ENCODE data around the gene STARD13.

The STARD13 gene

GRCh38 chr13:33308863-33309262 lies 23.3 kb upstream of the STARD13 start:
- no peak for DNase-seq (ENCODE audit: low read depth in 2 of 2, low spot score in 1 of 2)

- DNase-seq (ENCODE audit: low read depth in 2 of 2, low spot score in 1 of 2), result no peak
Measured at GRCh38 chr13:33307843-33308242, 22.3 kb upstream of the STARD13 start.

- DNase-seq (ENCODE audit: low read depth in 2 of 2, low spot score in 1 of 2), result no peak
Measured at GRCh38 chr13:33303855-33304597, 18.5 kb upstream of the STARD13 start.

GRCh38 chr13:33299626-33300025 lies 14.1 kb upstream of the STARD13 start:
- no peak for DNase-seq (ENCODE audit: low read depth in 2 of 2, low spot score in 1 of 2)

GRCh38 chr13:33296793-33297425 lies 11.4 kb upstream of the STARD13 start:
- DNase-seq (ENCODE audit: low read depth in 2 of 2, low spot score in 1 of 2), result no peak

- DNase-seq (ENCODE audit: low read depth in 2 of 2, low spot score in 1 of 2), result no peak
Measured at GRCh38 chr13:33292712-33293111, 7.2 kb upstream of the STARD13 start.

GRCh38 chr13:33290421-33290965 lies 4.9 kb upstream of the STARD13 start:
- DNase-seq (ENCODE audit: low read depth in 2 of 2, low spot score in 1 of 2), result no peak

- DNase-seq (ENCODE audit: low read depth in 2 of 2, low spot score in 1 of 2), result no peak
Measured at GRCh38 chr13:33289966-33290365, 4.4 kb upstream of the STARD13 start.

GRCh38 chr13:33287142-33287882 lies 1.8 kb upstream of the STARD13 start:
- DNase-seq (ENCODE audit: low read depth in 2 of 2, low spot score in 1 of 2), result no peak

- DNase-seq (ENCODE audit: low read depth in 2 of 2, low spot score in 1 of 2), result no peak
Measured at GRCh38 chr13:33286128-33286527, 573 bp upstream of the STARD13 start.

- DNase-seq (ENCODE audit: low read depth in 2 of 2, low spot score in 1 of 2), result no peak
Measured at GRCh38 chr13:33284916-33285315, 639 bp downstream of the STARD13 start.

GRCh38 chr13:33284031-33284430 lies 1.5 kb downstream of the STARD13 start:
- no peak for DNase-seq (ENCODE audit: low read depth in 2 of 2, low spot score in 1 of 2)

GRCh38 chr13:33283195-33283911 lies 2.2 kb downstream of the STARD13 start:
- DNase-seq (ENCODE audit: low read depth in 2 of 2, low spot score in 1 of 2), result no peak

- DNase-seq (ENCODE audit: low read depth in 2 of 2, low spot score in 1 of 2), result no peak
Measured at GRCh38 chr13:33281951-33282595, 3.5 kb downstream of the STARD13 start.

- DNase-seq (ENCODE audit: low read depth in 2 of 2, low spot score in 1 of 2), result no peak
Measured at GRCh38 chr13:33280923-33281322, 4.6 kb downstream of the STARD13 start.

- no peak for DNase-seq (ENCODE audit: low read depth in 2 of 2, low spot score in 1 of 2)
Measured at GRCh38 chr13:33280279-33280905, 5.2 kb downstream of the STARD13 start.

GRCh38 chr13:33279414-33280278 lies 5.9 kb downstream of the STARD13 start:
- no peak for DNase-seq (ENCODE audit: low read depth in 2 of 2, low spot score in 1 of 2)

- DNase-seq (ENCODE audit: low read depth in 2 of 2, low spot score in 1 of 2), result no peak
Measured at GRCh38 chr13:33278913-33279312, 6.6 kb downstream of the STARD13 start.

GRCh38 chr13:33277946-33278345 lies 7.6 kb downstream of the STARD13 start:
- DNase-seq (ENCODE audit: low read depth in 2 of 2, low spot score in 1 of 2), result no peak

Data from stimulated activated CD8-positive, alpha-beta memory T cell treated with anti-CD3 and anti-CD28 coated beads, Interleukin-4, amount 100 ng/mL, for 4 hours (primary cell).